ENCODE data around the gene TCP10L. TPM values are rescaled to one million over a fixed set of nuclear protein-coding genes. Genes with fewer than 3 reads are reported as not detected.

TCP10L gene, protein sequence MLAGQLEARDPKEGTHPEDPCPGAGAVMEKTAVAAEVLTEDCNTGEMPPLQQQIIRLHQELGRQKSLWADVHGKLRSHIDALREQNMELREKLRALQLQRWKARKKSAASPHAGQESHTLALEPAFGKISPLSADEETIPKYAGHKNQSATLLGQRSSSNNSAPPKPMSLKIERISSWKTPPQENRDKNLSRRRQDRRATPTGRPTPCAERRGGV
- under 1 TPM; under 0.01 to 0.33 TPM for total RNA-seq

DNA sequence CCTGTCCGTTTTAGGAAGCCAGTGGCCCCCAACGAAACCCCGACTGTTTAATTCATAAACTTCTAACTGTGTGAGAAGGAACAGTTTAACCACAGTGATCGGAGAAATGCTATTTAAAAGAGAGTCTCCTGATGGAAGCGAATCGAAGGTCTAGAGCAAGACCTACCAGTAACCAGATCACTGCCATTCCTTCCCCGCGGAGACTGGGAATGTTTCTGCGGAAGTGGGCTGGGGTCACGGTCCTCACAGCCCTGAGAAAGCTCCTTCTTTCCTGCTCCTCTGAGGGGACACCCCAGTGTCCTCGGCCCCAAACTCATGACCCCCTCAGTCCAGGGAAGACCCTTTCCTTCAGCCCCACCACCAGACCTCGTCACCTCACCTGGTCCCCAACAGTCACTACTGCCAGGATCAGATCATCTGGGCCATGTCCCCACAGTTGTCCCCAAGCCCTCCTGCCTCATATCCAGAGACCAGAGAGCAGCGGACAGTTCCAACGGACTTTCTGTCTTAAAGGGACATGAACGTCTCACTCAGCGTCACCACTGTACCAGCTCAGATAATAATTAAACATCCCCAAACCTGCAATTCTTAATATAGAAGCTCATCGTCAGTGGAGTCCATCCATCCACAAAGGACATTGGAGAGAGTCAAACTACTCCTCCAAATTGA, at the start of gene TCP10L:
TCP10L (minus strand) TSS at position 482 of the 669 bp plus-strand sequence. CDS start 1,219 bp downstream, outside the sequence.

DNA sequence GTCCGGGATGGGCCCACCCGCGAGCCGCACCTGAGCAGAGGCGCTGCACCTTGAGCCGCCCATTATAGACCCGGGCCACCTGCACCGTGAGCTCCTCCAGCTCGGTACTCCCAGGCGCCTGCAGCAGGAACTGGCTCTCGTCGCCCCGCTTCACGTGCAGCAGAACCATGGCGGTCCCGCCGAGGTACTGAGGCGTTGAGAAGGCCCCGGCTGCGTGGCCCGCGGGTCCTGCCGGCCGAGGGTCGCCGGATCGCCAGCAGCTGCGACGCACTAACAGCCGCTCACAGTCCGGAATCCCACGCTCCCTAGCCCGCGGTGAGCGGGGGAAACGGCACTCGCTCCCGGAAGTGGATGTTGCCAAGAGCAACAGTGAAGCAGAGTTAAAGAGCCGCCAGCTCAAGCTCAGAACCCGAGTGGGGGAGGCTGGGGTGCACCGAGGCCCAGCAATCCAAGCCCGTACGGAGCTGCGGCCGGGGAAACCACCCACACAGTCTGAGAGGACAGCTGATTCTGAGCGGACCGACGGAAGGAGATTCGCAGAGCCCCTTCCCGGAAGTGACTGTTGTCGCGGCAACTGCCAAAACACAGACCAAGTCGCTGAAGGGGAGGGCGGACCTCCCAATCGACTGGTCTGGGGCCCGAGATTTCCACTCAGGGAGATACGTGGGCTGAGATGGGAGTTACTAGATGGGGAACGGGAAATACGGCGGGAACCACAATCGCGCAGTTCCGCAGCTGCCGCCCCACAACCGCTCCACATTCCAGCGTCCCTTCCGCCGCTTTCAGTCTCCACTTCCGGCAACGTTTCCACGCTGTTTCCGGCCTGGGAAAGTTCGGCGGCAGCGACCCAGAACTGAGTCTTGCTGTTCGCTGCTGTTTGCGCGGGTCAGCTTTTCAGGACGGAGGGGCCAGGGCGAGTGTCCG, 27.0 kb upstream of the TCP10L start, which contains the start of gene CFAP298:
CFAP298 (minus strand) TSS at position 303 of the 924 bp plus-strand sequence; CDS start at position 169, 134 bp downstream.

Small RNA genes within 50 kb of the gene (small RNA-seq; reads per million reads assigned to genes)
- gene RF00438 (0 reads per million in 2 donors), gene RNA5SP490 (0 reads per million in 2 donors)

Other genes with a start within 250 kb of the TCP10L start
- 10 to 100 TPM; 21.7 to 34.0 TPM for gene URB1, start 192.5 kb downstream of the TCP10L start, total RNA-seq
- gene EVA1C, start 172.8 kb downstream of the TCP10L start, total RNA-seq: 10 to 100 TPM; 15.5 to 51.0 TPM
- gene CFAP298, start 26.9 kb upstream of the TCP10L start, total RNA-seq: 10 to 100 TPM; 19.6 to 32.6 TPM
- gene SYNJ1, start 142.5 kb upstream of the TCP10L start, total RNA-seq: 1 to 10 TPM; 8.6 to 9.7 TPM
- gene PAXBP1, start 186.2 kb upstream of the TCP10L start, total RNA-seq: 10 to 100 TPM; 34.6 to 34.8 TPM